ENCODE data around the gene MRPL50.

The MRPL50 gene
- total RNA-seq = 18.1 to 53.4 reads per million in 2 donors

DNA sequence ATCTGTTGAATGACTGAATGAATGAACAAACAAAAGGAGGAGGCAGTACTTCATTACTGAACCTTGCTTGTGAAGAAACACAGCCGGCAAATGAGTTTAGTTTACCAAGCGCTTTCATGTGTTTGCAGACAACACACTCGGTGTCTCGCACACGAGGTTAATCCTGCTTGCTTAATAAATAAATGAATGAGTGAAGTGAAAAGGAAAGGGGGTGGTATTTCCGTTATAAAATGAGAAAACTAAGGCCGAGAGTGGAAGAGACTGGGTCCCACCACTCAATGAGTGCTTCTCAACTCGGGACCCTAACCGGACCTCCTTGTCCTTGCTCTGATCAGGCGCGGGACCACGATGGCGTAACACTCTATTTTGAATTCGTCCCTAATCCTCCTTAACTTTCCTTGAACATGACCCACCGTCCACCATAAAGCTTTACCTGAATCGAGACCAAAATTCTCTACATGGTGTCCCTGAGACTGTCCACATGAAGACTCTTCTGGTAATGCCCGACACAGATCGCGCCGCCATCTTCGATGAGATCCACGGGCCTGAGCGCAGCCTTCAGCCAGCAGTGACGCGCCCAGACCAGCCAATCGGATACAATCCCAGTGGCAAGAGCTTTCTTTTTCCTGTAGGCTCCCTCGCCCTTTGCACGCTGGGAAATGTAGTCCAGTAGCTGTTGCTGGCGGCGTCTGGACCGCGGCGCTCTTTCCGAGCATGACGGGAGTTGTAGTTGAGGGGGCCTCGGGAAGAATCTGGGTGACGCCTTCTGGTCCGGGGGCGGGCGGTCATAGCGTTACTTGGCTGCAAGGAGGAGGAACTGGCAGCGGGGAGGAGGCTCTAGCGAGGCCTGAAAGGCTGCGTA, at the start of gene MRPL50, which contains the start of gene ZNF189:
TSS of gene MRPL50 (minus strand) at position 551 of the 862 bp plus-strand sequence. CDS start at position 525, 26 bp downstream.
TSS of gene ZNF189 (plus strand) at position 784 of the 862 bp plus-strand sequence. CDS start 306 bp downstream, outside the sequence.
- DNase-seq = peak; percentile 94

DNA sequence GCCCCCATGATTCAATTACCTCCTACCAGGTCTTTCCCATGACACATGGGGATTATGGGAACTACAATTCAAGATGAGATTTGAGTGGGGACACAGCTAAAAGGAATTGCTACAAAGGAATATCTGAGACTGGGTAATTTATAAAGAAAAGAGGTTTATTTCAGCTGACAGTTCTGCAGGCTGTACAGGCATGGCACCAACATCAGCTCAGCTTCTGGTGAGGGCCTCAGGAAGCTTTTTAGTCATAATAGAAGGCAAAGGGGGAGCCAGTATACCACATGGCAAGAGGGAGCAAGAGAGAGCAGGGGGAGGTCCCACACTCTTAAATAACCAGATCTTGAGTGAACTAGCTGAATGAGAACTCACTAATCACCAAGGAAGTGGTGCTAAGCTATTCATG, 48.3 kb upstream of the MRPL50 start:
- DNase-seq = no peak

DNA sequence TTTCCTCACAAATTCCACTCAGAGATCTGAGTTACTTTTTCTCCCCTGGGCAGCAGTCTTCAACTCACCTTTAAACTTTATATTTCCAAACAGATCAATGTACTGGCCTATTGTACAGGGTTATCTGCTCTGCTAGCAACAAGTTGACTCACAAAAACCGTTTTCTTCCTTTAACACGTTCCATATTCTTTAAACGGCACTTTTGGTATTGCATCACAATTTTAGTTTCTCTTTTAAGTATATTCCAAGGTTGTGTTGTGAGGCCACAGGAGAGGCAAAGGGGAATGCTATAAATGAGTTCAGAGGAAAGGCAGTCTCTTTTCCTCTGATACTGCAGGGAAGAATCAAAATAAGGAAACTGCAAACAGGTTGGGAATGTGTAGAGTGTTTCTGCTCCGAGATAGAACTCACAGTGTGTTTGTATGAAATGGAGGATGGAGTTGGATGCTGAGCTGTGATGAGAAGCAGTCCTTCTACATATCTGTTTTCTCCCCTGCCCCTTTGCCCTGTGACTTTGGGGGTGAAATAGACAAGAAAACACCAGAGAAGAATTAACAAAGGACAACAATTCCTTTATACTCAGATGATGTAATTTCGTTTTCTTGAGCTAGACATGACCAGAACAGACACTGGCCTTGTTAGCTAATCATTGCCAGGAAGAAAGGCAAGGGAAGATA, 47.1 kb upstream of the MRPL50 start:
- no peak for DNase-seq

DNA sequence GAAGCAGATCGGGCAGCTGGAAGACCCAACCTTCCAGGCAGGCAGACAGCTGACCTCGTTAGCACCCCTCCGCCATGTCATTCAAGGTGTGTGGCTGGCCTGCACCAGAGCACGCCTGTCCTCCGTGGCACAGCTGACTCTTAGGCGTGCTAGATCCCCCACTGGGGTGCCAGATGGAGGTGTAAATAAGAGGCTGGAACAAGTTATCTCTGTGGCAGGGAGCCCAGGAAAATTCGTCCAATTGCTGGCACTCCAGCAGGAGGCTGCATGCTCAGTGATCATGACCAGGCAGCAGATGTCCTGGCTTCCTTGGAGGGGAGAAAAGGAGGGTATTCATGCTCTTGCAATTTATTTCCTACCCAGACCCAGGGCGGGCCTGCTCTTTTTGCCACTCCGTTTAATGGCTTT, 45.0 kb upstream of the MRPL50 start:
- DNase-seq = no peak

DNA sequence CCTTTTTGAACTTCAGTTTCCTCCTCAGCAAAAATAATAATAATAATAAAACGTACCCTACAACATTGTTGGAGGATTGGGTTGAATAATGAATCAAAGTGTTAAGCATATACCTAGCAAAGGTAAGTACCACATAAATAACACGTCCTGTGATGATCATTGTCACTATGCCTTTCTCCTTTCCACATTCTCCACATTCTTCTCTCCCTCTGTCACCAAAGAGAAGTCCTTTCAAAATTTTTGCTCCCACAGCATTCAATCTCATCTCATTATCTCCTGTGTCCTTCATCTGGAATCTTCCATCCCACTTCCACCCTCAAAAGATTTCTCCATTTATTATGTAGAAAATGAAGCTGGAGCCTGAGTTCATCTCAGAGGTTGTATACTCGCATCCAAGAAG, 44.3 kb upstream of the MRPL50 start:
- DNase-seq = no peak

DNA sequence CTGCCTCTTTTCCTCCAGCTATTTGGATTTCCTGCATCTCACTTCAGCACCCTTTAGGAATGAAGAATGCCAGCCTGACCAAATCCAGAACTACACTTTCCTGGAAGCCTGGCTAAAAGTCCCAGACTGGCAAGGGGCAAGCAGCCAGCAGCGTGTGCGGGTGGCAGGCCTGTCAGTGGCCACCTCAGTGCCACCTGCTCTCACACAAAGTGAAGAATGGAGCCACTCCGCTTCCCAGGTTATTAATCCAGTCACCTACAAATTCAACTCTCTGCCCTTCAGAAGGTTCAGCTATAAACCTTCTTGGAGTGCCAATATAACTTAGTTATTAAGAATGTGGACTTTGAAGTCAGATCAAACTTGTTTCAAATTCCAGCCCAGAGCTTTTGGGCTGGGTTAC, 43.9 kb upstream of the MRPL50 start:
- no peak for DNase-seq

DNA sequence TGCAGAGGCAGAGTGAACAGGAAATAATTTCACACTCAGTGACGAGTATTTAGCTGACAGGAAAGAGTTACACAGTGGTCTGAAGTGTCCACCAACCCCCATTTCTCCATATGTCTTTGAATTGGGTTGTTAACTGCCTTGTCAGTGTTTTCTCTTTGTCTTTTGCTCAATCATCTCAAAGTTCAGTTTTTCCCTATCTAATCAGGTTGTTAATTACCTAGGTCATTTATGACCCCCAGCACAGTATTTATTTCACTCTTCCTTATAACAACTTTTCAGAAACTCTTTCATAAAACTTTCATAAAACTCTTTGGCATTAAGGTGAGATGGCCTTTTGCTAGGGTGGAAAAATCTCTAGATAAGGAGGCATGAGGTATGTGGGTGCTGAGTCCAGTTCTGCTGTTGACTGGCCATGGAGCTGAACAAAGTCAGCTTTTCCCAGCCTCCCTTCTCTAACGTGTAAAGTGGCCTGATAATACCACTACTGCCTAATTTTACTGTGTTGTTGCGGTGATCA, 42.4 kb upstream of the MRPL50 start:
- no peak for DNase-seq

DNA sequence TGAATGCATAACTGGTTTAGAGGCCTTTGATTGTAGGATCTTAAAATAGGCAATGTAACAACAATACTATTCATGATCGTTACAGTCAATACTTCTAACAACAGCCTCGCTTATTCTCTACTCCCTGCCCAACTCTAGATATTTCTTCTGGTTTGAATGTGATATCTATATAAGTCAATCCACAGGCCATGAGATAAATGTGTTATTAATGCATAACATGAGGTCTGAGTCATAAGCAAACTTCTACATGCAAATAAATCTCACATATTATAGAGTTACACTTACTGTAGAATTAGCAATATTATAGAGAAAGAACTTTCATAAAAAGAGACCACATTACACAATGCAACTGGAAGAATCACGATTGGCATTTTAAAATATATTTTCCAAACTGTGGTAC, 40.1 kb upstream of the MRPL50 start:
- DNase-seq = no peak

DNA sequence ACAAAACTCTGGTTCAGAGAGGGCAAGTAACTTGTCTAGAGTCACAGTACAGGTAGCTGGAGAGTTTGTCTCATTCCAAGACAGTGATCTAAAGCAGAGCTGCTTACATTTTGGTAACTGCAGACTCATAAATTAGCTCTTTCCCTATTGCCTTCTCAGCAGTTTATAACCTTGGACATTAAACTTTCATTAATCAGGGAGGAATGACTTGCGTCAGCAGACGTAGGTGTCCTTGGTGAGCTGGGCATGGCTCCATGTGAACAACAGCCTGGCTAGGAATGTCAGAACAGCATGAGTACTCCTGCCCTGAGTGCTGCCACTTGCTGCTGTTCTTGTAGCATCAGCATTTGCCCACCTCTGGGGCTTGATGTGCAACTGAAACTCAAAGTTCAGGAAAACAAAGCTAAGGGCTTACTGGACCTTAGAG, 39.4 kb upstream of the MRPL50 start:
- DNase-seq = no peak

DNA sequence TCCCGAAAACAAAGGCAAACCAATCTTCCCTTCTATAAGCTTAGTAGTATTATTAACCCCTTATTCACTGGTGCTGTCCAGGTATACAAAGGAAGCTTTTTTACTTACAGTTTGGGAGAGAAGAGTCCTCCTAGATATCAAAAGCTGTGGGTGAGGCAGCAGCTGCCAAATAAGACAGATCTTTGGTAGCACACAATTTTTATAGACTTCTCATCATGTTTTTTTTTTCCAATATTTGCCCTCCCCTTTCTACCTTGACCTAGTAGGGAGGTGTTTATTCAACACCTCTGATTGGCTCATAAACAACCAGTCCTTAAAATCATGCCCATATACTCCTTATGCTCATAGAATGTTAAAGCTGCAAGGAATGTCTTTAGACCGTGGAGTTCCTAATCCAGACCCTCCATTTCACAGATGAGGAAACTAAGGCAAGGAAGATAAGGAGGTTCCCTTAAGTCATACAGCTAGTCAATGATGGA, 37.2 kb upstream of the MRPL50 start, which contains the start of gene ALDOB:
TSS of gene ALDOB (minus strand) at position 174 of the 479 bp plus-strand sequence. CDS start 4,887 bp downstream, outside the sequence.
- DNase-seq = no peak

DNA sequence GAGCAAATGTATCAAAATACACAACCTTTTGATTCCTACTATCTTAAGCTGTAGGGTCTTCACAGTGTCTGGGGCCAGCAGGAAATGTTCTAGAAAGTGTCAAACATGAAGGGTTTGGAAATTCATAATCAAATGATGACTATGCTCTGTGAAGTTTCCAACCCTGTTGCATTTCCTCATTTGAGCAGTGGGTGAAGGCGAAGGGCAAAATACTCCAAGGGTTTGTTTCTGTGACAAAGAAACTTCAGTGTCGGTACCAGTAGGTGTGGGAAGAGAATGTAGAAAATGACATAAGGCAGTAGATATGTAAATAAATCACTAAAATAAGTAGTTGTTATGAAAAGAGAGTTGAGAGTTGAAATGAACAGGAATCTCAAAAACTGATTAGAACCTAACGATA, 36.6 kb upstream of the MRPL50 start:
- DNase-seq = no peak

DNA sequence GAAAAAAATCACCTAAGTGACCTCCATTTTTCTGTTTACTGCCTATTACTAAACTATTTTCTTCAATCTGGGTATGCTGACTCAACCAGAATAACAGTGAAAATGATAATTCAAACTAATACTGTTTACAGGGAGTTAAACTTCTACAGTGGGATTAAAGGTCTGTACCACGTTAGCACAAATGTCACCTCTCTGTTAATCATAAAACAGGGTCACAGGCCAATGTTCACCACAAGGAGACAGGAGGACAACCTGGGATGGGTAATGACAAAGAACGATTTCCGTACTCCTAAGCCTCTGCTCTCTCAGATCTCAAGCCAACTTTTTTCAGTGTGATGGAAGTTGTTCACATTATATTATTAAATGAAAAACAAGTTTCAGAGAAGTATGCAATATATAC, 34.8 kb upstream of the MRPL50 start:
- DNase-seq = no peak

DNA sequence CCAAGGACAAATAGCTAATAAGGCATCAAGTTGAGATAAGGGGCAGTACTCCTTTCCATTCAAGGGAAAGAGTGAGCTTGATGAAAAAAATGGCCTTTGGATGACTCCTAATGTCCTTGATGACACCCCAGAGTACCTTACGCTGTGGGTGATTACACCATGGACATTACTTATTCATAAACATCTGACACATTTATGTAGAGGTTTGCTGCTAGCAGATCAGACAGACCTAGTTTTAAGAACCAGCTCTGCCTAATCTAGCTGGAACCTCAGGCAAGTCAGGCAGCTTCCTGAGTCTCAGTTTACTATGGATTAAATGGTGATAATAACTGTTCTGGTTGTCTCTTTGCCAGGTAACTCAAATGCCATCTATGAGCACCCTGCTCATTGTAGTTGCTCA, 34.3 kb upstream of the MRPL50 start:
- no peak for DNase-seq

DNA sequence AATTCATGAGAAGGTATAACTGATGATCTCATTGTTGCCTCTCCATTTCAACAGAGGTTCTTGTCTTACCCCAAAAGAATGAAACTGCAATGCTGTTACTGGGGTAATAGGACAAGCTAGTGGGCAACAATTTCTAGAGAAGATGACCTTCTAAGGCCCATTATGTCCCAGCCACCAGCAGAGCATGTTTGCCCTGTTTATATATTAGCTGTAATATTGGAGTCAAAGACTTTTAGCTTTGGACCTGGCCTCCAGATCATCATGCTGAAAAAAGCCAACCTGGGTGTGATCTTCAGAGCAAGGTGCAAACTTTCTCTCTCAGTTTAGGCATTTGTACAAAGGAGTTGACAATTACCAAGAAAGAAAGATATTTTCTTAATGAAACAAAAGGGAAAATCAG, 33.8 kb upstream of the MRPL50 start:
- no peak for DNase-seq

DNA sequence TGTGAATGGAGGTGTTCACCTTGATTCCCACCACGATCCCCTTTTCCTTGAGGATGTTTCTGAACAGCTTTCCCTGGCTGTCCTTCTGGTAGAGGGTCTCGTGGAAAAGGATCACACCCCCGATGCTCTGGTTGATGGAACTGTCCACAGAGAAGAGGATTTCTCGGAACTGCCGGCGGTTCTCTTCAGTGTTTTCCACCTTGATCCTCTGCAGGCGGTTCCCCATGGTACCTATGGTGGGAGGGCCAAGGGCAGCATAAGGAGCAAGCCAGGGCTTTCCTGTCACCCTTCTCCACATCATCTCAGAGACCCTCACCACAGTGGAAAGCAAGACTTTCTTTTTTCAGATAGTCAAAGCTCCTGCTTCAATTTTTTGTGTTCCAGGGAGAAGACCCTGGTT, 31.3 kb upstream of the MRPL50 start:
- DNase-seq = no peak

DNA sequence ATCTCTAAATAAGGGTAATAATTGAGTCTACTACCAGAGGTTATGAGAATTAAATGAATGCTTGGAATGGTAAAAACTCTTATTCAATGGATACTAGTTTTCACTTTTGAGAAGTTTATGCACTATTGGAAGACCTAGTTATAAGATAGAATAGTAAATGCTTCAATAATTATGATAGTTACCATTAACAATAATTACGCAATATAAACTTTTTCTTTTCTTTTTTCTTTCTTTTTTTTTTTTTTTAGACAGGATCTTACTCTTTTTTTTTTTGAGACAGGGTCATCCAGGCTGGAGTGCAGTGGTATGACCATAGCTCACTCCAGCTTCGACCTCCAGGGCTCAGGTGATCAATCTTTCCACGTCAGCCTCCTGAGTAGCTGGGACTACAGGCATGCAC, 30.5 kb upstream of the MRPL50 start:
- DNase-seq = no peak

DNA sequence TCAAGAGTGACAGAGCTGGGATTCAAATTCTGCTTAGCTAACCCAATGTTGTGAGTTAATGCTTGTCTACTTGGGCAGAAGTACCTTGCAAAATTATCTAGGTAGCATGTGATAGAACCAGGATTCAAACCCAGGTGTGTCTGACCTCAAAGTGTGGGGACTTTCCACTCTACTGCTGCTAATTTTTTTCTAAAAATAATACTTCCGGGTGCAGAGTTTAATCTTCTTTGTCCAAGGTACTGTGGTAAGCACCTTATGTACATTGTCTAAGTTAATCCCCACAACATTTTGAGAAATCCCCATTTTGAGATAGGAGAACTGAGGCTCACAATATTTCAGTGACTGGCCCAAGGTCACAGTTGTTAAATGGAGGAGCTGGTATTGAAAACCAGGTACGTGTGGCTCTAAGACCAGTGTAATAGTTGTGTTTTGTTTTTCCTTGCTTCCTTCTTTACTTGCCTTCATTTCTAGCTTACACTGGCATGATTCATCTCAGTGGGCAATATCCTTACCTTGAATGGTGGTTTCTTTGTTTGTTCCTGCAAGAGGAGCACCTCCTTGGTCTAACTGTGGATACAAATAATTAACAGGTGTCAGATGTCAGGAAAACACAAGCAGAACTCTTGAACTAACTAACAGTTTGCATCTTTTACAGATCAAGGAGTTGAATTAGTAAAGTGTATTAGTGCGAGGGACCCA, 29.7 kb upstream of the MRPL50 start:
- DNase-seq = no peak

DNA sequence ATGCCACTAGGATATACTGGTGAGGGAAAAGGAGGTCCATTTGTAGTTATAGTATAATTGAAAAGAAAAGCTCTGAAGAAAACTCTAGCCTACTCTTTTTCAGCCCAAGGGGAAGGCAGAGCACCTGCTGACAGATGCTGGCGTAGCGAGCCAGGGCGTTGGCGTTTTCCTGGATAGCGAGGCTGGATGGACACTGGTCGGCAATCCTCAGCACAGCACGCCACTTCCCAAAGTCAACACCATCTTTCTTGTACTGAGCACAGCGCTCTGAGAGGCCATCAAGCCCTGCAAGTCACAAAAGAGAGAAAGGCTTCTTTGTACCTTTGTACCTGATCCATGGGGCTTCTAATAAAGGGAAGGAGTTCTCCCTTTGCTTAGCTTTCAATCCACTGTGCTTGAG, 28.9 kb upstream of the MRPL50 start:
- DNase-seq = no peak

DNA sequence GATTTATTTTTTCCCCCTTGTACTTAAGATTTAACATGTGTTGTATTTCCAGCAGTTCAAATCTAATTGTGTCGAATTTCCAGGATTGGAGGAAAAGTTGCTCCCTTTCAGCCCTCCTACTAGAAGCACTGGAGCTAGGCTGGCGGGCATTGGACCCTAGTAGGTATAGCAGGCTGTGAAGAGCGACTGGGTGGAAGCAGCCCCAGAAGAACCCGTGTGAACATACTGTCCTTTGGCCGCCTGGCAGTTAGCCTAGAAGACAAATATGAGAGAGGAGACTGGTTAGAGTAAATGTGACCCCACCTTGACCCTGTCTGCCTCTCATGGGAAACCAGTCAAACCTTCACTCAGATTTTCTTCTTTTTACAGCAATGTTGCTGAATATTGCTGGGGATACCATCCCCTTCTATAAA, 23.2 kb upstream of the MRPL50 start:
- no peak for DNase-seq

DNA sequence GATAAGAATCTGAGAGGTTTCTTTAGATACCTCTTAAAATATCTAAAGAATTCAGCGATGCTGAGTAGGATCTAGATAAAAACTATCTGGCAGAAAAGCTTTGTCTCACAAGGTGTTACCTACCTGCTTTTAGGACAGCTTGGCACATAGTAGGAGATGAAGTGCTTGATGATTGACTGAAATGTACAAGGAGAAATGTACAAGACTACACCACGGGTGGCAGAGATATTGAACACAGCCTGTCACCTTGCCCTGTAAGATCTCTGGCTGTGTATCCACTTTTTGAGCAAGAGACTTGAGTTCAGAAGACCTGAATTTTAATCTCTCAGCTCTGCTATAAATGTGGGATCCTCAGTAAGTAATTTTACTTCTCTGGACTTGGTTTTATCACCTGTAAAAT, 21.4 kb upstream of the MRPL50 start:
- no peak for DNase-seq

DNA sequence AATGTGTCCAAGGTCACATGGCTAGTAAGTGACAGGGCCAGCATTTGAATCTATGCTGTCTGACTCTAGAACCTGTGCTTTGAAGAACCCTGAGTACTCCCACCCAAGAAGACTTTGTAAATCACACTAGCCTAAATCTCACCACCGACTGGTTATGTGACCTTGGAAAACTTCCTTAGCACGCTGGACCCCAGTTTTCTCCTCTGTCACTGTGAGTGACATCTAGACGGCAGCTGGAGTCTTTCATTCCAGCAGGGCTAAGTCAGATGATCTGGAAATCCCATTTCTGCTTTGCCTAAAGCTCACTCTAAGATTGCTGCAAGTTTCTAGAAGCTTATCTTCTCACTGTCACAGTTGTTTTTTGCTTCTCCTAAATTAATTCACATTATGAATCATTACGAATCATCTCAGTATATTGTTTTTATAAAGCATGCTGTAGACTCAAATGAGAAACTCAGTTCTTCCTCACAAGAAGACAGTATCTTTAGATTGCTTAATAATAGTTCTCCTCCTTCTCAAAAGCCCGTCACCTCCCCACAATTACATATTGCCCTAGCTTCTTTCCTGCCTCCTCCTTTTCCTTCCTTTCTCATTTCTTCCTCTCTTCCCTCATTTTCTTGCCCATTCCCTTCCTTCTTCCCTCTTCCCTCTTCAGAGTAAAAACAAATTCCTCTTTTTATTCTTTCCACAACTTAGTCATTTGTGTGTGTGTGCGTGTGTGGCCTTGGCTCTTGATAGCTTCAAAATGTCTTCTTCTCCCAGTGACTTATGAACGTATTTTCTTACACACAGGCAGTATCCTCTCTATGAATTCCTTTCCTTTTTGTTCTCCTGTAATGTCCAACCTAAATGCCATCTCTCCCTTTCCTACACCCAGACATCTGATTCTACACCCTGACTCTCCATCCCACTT, 20.4 kb upstream of the MRPL50 start:
- no peak for DNase-seq

DNA sequence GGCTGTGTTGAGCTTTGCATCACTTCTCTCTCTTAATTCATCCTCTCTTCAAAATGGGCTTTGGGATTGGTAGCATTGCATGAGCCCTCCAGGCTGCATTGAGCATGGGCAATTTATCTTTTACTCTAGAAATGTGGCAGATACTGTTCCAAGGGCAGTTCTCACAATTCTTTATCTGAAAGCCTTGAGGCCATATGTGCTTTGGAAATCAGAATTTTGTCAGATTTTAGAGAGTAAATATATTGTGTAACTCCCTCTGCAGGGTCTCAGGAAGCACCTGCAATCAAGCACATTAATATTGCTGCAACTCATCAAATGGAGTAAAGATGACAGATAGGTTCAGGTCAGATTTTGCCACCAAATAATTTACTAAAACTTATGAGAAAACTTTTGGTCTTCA, 19.6 kb upstream of the MRPL50 start:
- no peak for DNase-seq

Measured in T-helper 9 cell (primary cell).